Peyer's patch (tissue), 4 donors: ENCODE measurements around the gene MDM4.

Experiments used
- POLR2A ChIP-seq, 2 donors: fragments of 450-650 bp; IDR thresholded peaks; one replicate each; pipeline ENCODE4 v1.5.1; 2017; ENCODE audit warnings: antibody characterized with exemption in 2 of 2, mild to moderate bottlenecking in 2 of 2, moderate library complexity in 2 of 2
- TF ChIP-seq, protein P1 (sequence below), 6 experiments: fragments of 450-650 bp in 4 of 6; fragments of 200-600 bp in 2 of 6; sonication (generic) in 1 of 6; IDR thresholded peaks; one replicate each; pipeline ENCODE4 v1.5.1; 2017 to 2019; ENCODE audit warnings: antibody characterized with exemption in 6 of 6, mild to moderate bottlenecking in 3 of 6, moderate library complexity in 1 of 6

DNA sequence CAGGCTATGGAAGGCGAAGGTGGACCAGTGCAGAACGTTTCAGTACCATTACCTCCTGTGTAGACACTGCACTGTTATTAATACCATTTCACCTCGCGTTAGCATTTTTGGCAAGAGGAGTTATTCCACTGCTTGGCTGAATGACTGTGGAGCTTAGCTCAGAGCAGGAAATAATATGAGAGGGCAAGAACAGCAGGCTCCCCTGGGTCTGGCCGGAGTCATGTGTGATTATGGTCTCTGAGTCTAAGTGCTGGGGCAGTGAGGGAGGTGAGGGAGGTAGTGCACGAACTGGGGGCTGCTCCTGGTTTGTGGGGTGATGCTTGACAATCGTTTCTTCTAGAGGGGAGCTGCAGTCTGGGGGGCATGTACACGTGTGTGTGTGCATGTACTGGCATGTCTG, 82.9 kb downstream of the MDM4 start:
- TF ChIP-seq, protein P1, sequence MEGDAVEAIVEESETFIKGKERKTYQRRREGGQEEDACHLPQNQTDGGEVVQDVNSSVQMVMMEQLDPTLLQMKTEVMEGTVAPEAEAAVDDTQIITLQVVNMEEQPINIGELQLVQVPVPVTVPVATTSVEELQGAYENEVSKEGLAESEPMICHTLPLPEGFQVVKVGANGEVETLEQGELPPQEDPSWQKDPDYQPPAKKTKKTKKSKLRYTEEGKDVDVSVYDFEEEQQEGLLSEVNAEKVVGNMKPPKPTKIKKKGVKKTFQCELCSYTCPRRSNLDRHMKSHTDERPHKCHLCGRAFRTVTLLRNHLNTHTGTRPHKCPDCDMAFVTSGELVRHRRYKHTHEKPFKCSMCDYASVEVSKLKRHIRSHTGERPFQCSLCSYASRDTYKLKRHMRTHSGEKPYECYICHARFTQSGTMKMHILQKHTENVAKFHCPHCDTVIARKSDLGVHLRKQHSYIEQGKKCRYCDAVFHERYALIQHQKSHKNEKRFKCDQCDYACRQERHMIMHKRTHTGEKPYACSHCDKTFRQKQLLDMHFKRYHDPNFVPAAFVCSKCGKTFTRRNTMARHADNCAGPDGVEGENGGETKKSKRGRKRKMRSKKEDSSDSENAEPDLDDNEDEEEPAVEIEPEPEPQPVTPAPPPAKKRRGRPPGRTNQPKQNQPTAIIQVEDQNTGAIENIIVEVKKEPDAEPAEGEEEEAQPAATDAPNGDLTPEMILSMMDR (IDR thresholded peaks at IDR 0.05): no peak
- TF ChIP-seq POLR2A (IDR thresholded peaks at IDR 0.05): no peak
